ENCODE results near the gene ZNF536.

Gene ZNF536

DNA sequence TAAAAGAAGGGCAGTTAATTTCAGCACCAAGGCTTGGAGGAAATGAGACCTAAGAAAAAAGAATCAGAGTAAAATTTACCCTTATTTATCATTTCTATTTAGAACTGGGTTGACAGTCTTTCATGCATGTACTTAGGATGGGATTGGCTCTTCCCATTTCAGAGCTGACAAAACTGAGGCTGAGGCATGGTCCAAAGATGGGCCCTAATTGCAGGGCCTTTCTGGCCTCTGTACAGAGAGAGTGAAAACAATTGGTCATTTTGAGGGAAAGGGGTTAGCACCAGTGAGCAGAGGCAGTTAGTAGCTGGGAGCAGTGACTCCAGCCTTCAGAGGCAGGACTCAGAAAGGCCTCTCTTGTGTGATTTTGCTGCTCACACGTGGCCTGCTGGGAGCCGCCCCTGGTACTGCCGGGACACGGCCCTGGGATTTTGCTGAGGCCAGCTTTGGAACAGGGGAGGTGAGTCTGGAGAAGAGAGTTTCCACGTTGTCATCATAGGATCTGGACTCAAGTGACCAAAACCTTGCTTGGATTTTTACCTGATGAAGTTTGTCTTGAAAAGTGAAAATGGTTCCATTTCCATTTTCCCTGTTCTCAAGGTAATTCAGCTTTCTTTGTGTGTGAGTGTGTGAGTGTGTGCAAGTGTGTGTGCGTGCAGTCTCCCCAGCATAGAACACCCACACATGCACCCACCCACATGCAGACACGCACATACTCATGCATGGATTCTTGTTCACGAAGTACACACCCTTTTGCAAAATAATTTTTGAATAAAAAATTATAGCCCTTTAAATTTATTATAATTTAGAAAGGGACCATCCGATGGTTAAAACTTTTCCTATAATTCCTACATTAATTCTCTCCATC lies at the start of gene ZNF536:
TSS of gene ZNF536 (plus strand) at position 425 of the 865 bp plus-strand sequence. CDS start 71,179 bp downstream, outside the sequence.
- DNase-seq (ENCODE audit: low spot score): no peak

DNA sequence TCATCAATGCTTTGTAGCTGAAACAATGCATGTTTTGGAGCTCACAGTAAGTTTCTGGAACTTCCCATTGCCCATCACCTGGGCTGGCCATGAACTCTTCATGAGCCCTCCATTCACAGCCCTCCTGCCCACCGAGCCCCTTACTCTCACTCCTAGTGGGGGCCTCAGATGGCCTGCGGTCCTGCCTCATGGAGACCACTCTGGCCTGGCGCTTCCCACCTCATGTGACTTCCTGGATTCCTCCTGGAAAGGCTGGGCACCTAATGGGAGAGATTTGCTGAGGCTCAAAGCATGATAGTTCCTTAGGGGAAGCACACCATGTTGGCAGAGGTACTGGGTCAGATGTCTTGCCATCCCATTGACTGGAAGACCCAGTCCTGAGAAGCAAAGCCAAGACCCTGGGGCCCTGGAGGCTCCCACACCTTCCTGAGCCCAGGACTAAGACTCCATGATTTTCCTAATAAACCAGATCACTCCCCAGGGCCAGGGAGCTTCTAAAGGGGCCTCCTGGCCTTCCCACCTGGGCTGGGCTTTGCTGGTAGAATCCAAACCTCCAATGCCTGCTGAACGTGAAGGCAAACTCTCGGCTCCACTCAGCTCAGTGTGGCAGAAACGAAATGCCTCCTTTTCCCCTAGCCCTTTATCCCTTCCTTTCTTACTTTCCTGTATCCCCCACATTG lies 49.4 kb upstream of the ZNF536 start:
- no peak for DNase-seq (ENCODE audit: low spot score)

DNA sequence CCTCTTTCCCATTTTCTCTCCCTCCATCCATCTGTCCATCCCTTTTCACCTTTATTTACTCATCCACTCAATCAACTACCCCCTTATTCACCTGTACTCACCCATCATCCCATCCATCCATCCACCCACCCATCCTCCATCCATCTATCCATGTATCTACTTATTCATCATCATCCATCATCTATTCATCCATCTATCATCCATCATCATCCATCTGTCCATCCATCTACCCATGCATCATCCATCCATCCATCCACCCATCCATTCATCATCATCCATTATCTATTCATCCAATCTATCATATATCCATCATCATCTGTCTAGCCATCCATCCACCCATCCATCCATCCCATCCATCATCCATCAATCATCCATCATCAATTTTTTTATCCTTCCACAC lies 48.3 kb upstream of the ZNF536 start:
- no peak for DNase-seq (ENCODE audit: low spot score)

DNA sequence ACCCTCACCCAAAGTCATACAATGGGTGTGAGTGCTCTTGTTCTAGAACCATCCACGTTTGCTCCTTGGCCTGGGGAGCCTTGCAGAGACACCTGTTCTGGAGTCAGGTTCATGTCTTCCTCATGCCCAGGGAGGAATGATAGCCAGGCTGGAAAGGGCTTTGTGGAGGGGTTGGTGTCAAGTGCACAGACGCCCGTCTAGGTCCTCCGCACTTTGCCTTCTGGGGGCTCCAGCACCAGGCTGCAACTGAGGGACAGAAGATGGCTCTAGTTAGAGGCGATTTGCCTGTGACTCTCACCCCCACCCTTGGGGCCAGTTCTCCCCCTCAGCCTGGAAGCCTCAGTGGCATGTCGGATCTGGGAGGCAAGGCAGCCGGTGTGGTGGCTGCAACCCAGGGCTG lies 47.2 kb upstream of the ZNF536 start:
- DNase-seq (ENCODE audit: low spot score): no peak

DNA sequence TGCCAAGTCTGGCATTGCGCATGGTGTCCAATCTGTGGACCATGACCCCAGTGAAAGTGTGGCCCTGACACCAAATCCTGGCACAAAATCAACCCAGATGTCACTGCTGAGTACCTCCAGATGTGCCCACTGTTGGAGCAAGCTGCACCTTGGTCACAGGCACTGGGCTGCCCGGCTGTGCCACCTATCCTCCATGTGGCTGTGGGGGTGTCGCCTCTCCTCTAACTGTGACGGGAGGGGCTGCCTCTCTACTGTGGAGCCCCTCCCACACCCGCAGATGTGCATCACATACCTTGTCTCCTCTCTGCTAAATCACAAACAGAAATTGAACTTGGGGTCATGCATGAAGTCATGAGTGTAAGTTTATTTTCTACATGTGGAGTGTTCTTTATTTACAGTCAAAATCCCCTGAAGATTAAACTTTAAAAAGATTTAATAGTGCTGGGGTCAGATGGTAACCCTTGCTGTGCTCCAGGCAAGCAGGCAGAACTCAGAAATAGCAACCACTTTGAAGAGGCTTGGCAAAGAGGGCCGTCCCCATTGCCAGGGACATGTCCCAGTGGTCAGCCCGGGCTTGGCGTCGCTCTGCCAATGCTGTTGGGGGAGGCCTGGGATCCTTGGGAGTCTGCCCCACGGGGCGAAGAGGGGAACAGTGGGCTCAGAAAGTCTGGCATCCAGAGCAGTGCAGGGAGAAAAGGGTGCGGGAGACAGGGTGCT lies 46.4 kb upstream of the ZNF536 start:
- DNase-seq (ENCODE audit: low spot score): no peak

DNA sequence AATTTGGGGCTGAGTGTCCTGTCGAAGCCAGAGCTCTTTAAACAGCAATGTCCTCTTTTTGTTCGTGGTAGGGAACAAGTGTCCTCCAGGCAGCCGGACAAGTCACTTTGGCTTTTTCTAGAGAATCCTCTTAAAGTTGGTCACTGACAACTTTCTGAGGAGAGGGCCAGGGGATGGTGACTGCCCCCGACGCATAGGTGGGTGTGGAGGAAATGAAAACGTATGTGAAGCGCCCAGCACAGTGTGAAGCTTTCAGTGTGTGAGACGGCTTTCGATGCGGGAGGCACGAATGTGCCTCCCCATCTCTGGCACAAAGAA lies 45.8 kb upstream of the ZNF536 start:
- no peak for DNase-seq (ENCODE audit: low spot score)

DNA sequence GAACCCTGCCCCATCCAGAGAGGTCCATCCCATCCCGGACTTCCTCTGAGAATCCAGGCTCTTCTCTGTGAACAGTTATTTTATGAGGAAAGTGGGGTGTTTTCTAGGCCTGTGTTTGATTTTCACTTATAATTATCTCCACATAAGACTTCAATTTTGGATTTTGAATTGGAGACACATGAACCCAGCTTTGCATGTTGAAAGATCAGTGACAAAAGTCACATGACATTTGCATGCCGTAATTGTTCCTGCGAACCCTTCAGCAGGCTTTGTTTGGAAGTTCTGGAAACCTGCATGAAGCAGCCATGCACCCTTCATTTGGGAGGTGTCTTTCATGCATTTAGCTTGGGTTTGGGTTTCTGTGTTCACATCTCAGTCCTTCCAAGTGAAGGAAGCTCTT lies 44.9 kb upstream of the ZNF536 start:
- no peak for DNase-seq (ENCODE audit: low spot score)

DNA sequence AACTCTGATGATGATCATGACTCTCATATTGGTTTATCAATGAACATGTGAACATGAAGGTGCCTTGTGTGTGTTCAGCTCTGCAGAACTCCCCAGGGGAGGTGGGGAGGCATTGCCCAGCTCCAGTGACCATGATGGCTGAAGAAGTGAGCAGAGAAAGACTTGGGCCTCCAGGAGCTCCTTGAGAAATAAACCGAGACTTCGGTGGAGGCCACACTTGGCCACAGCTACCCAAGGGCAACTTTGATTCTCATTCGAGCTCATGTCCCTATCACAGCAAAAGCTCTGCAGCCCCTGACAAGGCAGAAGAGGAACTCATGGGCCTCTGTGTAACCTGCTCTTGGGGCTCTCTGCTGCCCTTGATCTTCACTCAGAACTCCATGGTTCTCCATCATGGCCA lies 44.1 kb upstream of the ZNF536 start:
- DNase-seq (ENCODE audit: low spot score): no peak

DNA sequence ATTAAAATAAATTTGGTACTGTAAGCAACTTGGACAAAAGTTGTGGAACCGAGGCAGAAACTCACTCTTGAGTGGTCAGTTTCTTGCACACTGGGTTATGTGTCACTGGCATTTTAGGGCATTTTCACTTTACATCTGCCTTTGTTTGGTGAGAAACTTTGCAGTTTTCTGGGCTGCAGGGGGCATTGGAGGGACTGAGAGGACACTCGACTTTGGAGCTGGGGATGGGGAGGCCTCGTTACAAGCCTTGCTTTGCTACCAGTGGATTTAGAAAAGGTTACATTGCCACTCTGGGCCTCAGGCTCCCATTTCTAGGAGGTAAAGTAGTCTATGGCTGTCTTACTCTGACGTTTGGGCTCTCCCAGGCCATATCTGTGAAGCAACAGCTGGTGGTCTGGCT lies 41.9 kb upstream of the ZNF536 start:
- no peak for DNase-seq (ENCODE audit: low spot score)

DNA sequence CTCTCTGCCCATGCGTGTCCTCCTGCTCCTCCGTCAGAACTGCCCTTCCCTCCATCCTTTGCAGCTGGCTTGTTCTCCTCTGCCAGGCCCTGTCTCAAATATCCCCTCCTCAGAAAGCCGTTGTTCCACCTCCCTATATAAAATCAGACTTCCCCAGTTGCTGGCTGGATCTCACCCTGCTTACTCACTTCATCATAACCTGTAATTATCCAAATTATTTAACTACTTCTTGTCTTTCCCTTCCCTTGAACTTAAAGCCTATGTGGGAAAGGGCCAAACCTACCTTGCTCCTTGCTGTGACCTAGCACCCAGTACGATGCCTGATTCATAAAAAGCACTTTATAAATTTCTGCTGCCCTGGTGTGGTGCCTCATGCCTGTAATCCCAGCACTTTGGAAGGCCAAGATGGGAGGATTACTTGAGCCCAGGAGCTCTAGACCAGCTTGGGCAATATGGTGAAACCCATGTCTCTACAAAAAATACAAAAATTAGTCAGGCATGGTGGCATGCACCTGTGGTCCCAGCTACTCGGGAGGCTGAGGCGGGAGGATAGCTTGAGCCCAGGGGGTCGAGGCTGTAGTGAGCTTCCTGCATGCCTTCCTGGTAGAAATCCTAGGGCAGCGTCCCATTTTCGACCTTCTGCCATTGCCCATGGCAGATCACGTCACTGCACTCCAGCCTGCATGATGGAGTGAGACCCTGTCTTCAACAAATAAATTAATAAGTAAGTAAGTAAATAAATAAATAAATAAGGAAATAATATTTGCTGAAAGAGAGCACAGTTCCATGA lies 39.5 kb upstream of the ZNF536 start:
- DNase-seq (ENCODE audit: low spot score): no peak

DNA sequence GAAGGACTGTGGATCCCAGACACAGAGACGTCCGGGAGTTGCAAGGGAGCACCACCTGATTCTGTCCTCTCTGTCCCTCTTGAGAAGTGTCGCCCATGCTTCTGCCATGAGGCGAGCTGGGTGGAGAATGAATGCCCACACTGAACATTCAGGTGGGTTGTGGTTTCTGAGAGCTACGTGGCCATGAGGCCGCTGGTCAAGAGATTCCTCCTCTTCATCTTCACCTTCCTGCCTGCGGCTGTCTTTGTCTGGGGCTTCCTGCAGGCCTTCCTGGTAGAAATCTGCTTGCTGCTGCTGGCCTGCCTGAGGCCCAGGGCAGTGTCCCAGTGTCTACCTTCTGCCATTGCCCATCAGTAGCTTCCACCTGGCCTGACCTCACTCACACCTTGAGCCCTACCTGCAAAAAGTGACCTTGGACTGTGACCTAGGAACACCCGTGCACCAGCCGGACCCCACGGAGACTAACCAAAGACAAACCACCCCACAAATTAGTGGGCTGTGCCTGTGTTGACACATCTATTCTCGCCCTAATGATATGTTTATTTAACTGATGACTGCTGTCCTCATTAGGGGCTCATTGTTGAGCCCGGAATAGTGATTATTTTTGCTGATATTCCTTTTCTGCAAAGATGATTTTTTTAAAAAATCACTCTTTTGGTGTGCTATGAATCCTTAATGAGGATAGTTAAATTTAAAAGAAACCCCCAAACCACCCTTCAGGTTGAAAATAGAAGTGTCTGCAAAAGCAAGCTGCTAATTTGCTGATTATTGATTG lies 38.7 kb upstream of the ZNF536 start:
- DNase-seq (ENCODE audit: low spot score): no peak

DNA sequence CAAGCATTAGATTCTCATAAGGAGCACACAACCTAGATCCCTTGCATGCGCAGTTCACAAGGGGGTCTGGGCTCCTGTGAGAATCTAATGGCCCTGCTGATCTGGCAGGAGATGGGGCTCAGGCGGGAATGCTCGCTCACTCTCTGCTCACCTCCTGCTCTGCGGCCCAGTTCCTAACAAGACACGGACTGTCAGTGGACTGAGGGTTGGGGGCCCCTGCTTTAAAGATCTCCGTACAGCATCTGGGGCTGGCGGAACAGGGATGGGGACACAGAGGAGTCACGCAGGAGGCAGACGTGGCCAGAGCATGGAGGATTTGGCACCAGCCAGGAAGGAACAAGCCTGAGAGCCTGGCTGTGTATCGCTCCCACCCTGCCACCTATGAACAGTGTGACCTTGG lies 37.3 kb upstream of the ZNF536 start:
- DNase-seq (ENCODE audit: low spot score): no peak

DNA sequence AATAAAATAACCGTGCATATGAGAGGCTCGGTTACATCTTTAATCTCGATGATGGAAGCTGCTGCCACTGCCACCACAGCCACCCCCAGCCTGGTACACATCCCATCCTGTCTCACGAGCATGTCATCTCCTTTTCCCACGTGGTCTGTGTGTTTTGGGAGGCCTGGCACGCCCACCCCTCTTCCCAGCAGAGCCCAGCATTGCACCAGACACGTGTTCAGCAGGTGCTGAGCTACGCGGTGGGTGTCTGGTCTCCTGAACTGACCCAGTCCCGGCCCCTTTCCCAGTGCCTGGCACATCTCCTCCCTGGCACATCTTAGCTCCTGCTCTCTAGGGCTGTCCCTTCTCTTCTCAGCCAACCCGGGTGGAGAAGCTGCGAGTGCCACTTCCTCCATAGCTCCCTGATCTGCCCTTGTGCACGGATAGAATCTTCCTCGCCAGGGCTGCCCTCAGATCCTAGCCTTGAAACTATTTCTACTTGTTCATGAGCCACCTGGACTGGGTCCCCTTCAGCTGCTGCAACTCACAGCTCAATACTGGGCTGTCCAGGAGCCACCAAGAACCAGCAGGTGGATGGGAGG lies 36.8 kb upstream of the ZNF536 start:
- DNase-seq (ENCODE audit: low spot score): no peak

DNA sequence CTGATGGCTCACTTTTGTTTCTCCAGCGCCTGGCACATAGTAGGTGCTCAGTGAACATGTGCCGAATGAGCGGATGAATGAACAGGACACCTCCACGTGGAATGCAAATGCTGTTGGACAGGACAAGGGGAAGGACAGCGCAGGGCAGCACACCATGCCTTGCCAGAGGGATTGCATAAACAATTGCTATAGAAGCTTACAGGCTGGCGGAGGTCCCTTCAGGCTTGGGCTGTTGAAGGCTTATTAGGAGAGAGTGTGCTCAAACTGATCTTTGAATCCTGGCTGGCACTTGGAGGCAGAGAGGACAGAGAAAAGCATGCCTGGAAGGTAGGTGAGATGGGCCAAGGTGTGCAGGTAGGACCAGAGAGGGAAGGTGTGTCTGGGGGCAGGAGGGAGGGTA lies 35.9 kb upstream of the ZNF536 start:
- no peak for DNase-seq (ENCODE audit: low spot score)

DNA sequence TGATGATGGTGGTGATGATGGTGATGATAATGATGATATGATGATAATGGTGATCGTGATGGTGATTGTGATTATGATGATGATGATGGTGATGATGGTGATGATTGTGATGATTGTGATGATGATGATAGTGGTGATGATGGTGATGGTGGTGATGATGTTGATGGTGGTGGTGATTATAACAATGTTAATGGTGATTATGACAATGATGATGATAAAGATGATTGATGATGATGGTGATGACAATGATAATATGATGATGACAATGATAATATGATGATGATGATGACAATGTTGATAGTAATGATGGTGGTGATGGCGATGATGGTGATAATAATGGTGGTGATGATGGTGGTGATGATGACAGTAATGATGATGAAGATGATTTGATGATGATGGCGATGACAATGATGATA lies 34.1 kb upstream of the ZNF536 start:
- no peak for DNase-seq (ENCODE audit: low spot score)

DNA sequence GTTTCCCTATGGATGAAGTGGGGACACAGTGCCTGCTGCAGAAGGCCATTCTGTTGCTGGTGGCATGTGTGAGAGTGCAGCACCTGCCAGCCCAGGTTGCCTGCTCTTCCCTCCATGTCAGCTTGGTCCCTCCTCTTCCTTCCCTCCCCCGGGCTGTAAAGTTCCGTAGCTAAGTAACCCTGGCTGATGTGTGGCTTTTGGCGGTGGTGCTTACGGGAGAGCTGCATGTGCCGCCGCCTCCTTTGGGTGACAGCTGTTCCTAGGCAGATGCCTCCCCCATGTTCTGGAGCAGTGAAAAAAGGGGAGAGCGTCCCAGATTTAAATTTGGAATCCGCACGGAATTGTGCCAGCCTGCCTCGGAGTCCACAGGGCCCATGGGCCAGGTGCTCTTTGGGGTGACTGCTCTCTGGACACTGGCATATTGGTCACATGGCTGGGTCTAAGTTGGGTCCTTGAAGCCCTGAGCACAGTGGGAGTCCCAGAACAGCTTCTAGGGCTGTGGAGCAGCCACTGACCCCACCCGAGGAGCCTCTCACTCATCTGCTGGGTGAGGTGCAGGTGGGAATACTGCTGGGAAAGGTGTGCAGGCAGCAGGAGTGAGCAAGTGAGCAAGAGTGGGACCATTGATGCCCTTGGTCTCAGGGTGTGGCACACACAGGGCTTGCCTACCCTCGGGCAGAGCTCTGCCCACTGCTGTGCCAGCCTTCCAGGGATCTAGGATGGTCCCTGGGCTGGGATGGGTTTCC lies 33.1 kb upstream of the ZNF536 start:
- no peak for DNase-seq (ENCODE audit: low spot score)

DNA sequence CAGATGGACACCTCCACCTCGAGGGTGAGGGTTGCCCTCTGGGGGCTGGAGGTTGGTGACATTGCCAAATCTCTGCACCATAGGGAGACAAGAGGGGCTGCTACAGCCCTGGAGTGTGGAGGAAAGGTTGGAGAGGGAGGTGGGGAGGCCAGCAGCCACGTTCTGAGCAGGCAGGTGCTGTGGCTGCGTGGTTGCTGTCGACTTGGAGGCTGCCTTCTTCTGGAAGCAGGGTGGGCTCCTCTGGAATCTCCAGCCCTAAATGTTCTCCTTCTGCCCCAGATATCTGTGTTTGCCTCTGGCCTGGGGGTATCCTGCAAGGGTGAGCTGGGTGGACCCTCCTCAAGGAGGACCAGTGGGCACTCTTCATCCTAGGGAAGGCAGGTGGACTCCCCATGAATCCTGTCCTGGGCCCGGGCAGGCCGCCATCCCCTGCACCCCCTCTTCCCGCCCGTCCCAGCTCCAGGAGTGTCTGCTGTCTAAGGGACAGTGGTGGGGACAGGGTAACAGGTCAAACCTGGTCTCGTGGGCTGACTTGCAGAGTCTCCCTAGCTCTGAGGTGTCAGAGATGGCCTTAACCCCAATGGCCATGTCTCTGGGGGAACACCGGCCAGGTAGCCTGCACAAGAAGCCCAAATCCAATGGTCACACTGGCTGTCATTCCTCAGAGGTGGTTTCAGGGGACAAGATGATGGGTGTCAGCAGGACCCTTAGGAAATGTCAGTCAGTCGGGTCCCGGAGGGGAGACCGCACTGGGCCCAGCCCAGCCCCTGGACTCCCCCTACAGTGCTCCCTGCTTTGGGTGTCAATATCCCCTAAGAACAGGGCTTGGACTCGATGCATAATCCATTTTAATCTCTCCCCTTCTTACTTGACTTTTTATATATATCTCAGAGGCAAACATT lies 32.3 kb upstream of the ZNF536 start:
- DNase-seq (ENCODE audit: low spot score): no peak

DNA sequence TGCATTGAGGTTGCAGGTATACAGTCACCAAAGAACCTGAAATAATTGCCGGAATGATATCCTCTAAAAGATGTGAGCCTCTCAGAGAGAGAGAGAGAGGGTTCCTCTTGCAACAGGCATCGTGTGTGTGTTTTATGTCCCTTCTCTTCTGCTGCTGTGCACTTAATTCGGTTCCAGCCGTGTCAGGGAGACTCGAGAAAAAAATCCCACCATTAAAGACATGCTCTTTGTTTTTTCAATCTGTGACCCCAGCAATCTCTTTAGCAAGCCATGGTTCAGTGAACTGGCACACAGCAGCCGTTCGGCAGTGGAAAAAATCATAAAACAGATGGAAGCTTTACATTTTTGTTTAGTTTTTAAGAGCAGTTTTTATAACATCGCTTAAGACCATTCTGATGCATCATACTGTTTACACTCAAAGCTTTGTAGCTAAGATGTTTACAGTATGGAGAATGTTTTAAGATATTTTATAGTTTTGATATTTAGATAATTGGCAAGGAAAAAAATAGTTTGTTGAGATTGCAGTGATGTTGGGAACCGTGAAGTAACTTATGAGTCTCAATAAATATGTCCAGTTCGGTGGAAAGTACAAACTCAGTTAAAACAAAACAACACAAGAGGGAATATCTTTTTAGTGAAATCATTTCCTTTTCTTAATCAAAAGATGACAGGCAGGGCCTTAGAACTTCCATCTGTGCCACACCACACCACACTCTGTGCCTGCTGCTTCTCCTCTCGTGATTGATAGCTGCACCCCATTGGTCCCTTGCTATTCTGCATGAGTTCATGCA lies 31.2 kb upstream of the ZNF536 start:
- DNase-seq (ENCODE audit: low spot score): no peak

Measured in CD4-positive, alpha-beta T cell treated with Interleukin-2 at 100 ng/mL for 4 hours (primary cell).